Stimulated activated effector memory CD8-positive, alpha-beta T cell treated with anti-CD3 and anti-CD28 coated beads, Interleukin-12 subunit alpha, Interleukin-12 subunit beta, amount 100 ng/mL, for 72 hours (primary cell): ENCODE results near the gene CAMTA2.

Experiments used
- ATAC-seq: fragments of 150-1000 bp; cut with Tn5 transposase; 2 replicates; pipeline ENCODE4 v1.10.0; 2021
- DNase-seq, 2 donors: peaks; one replicate each; pipeline ENCODE4 v3.0.0; 2021 to 2022; ENCODE audit warnings: low spot score in 2 of 2
- H3K27ac Mint-ChIP-seq: one replicate; pipeline ENCODE4 v1.8.0; 2022; ENCODE audit warnings: mild to moderate bottlenecking, mixed read lengths
- H3K36me3 Mint-ChIP-seq: one replicate; pipeline ENCODE4 v1.8.0; 2022; ENCODE audit warnings: mild to moderate bottlenecking, mixed read lengths
- H3K4me1 Mint-ChIP-seq: one replicate; pipeline ENCODE4 v1.8.0; 2022; ENCODE audit warnings: mixed read lengths
- H3K4me3 Mint-ChIP-seq: one replicate; pipeline ENCODE4 v1.8.0; 2022; ENCODE audit warnings: mild to moderate bottlenecking, mixed read lengths
- H3K9me3 Mint-ChIP-seq: one replicate; pipeline ENCODE4 v1.8.0; 2022; ENCODE audit warnings: mixed read lengths

CAMTA2 gene

DNA sequence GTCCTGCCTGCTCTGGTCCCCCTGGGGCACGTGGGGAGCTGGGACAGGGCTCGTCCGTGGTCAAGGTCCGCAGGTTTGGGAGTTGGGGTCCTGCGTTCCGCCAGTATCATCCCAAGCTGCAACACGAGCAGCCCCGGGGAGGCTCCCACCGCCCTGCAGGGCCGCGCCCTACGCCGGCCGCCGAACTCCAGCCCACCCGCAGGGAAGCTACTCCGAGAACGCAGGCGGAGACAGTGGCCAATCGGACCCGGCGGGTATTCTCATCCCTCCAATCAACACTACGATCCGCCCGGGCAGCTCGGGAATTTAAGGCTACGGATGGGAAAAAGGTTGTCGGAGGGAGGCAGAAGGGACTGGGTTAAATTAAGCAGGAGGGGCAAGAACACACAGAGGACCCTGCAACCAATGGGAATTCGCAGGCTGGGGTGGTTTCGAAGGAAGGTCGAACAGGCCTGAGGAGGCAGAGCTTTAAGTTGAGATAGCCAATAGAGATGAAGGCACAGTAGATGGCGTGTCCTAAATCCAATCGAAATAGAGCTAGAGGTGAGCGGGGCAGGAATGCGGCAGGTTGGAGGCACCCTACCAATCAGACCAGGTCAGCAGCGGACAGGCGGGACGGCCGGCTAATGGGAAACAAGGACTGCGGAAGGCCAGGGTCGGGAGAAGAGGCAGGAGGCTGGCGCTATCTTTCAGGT, 20.5 kb downstream of the CAMTA2 start:
- DNase-seq (no peak), ATAC-seq (peak; percentile 81)
- Mint-ChIP-seq H3K36me3 (peaks cover 8% of the 10 kb centered on the region), H3K9me3 (no peaks in the 10 kb centered on the region), H3K27ac (no peak overlapping the region), H3K4me3 (no peak overlapping the region), H3K4me1 (peaks cover 16% of the 10 kb centered on the region)

GRCh38 chr17:4965311-4965986, 22.0 kb downstream of the CAMTA2 start:
- H3K27ac Mint-ChIP-seq, result no peak overlapping the region
- ATAC-seq (no peak), DNase-seq (no peak)

GRCh38 chr17:4960279-4960922, 27.1 kb downstream of the CAMTA2 start:
- DNase-seq, result no peak
- Mint-ChIP-seq H3K4me1 (peaks cover 11% of the 10 kb centered on the region), H3K36me3 (peaks cover 43% of the 10 kb centered on the region), H3K27ac (peak overlapping the region; percentile 16), H3K4me3 (no peak overlapping the region), H3K9me3 (no peaks in the 10 kb centered on the region)
- ATAC-seq, result no peak

More at GRCh38 chr17:4965311-4965986, 22.0 kb downstream of the CAMTA2 start:
- Mint-ChIP-seq H3K4me3 (no peak overlapping the region), H3K36me3 (peaks cover 22% of the 10 kb centered on the region), H3K9me3 (no peaks in the 10 kb centered on the region), H3K4me1 (peaks cover 19% of the 10 kb centered on the region)

DNA sequence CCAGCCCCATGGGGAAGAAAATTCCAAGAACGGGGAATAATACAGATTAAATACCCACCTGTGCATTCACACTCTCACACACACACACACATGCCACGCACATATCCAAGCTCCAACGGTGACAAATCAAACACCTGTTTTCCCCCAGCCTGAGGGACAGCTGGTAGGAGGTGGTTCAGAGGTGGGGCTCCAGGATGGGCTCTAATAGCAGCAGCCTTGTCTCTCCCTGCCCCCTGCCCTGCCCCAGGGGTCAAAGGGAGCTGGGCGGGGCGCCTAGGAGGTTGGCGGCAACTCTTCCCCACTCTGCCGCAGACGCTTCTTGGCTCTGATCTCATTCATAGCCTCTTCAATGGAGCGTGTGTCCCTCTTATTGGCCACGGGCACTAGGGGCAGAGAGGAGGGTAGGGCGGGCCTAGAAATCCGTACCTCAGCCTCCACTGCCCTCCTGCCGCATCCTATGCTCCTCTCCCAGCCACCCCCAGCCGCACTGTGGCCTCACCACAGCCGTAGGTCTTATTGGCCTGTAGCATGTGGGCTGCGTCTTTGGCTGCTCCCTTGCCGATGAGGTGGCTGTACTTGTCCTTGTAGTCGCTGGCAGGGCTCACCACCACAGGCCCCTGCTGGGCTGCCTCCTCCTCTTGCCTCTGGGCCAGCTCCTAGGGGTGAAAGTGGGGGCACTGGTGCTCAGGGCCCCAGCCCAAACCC, 28.1 kb downstream of the CAMTA2 start:
- Mint-ChIP-seq H3K4me1 (peaks cover 6% of the 10 kb centered on the region), H3K36me3 (peaks cover 43% of the 10 kb centered on the region), H3K4me3 (no peak overlapping the region), H3K27ac (peak overlapping the region; percentile 83), H3K9me3 (no peaks in the 10 kb centered on the region)
- ATAC-seq (peak; percentile 11), DNase-seq (no peak)

DNA sequence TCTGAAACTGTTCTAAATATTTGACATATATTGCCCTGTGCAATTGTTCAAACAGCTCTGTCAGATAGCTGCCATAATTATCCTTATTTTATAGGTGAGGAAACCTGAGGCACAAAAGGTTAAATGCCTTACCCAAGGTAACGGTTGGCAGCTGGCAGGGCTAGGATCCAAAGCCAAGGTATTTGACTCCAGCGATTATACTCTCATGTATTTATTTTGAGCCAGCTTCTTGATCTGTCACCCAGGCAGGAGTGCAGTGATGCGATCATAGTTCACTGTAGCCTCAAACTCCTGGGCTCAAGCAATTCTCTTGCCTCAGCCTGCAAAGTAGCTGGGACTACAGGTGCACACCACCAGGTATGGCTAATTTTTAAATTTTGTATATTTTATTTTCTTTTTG, 29.4 kb downstream of the CAMTA2 start:
- Mint-ChIP-seq H3K36me3 (peaks cover 37% of the 10 kb centered on the region), H3K27ac (no peak overlapping the region), H3K4me3 (no peak overlapping the region), H3K9me3 (no peaks in the 10 kb centered on the region), H3K4me1 (peaks cover 6% of the 10 kb centered on the region)
- ATAC-seq, result no peak
- DNase-seq, result no peak

- no peak for DNase-seq
- H3K4me3 Mint-ChIP-seq, result no peak overlapping the region
Observed at GRCh38 chr17:4956493-4957061, 30.9 kb downstream of the CAMTA2 start.

DNA sequence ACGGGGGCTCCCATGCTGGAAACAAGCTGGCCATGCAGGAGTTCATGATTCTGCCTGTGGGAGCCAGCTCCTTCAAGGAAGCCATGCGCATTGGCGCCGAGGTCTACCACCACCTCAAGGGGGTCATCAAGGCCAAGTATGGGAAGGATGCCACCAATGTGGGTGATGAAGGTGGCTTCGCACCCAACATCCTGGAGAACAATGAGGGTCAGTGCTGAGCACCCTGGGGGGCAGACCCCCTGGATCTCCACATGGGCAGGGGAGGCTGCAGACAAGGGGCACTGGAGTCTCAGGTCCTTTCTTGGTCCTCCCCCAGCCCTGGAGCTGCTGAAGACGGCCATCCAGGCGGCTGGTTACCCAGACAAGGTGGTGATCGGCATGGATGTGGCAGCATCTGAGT, 32.4 kb downstream of the CAMTA2 start:
- peaks cover 25% of the 10 kb centered on the region for H3K36me3 Mint-ChIP-seq
- no peak overlapping the region for H3K27ac Mint-ChIP-seq
- no peaks in the 10 kb centered on the region for H3K9me3 Mint-ChIP-seq
- peaks cover 19% of the 10 kb centered on the region for H3K4me1 Mint-ChIP-seq
- DNase-seq, result no peak
- ATAC-seq, result no peak
- H3K4me3 Mint-ChIP-seq, result no peak overlapping the region

More at GRCh38 chr17:4956493-4957061, 30.9 kb downstream of the CAMTA2 start:
- peaks cover 10% of the 10 kb centered on the region for H3K4me1 Mint-ChIP-seq
- peak overlapping the region; percentile 45 for H3K27ac Mint-ChIP-seq
- H3K9me3 Mint-ChIP-seq, result no peaks in the 10 kb centered on the region
- ATAC-seq, result peak; percentile 31
- peaks cover 32% of the 10 kb centered on the region for H3K36me3 Mint-ChIP-seq

DNA sequence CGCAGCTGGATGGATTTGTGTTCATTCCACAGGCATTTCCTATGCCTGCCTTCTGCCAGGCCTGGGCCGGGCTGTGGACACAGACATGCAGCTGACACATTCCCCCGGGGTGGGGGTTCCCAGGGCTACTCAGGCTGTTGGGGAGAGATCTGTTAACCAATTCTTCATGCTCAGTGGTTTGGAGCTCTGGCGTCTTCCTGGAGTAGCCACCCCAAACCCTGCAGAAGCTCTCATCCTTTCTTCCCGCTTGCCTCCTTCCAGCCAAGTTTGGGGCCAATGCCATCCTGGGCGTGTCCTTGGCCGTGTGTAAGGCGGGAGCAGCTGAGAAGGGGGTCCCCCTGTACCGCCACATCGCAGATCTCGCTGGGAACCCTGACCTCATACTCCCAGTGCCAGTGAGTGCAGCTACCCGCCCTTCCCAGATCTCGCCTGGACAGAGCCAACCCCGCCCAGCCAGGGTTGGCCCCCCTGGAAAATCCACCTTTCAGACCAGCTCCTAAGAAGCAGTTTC, 34.0 kb downstream of the CAMTA2 start:
- H3K27ac Mint-ChIP-seq, result no peak overlapping the region
- ATAC-seq (no peak), DNase-seq (no peak)
- H3K4me3 Mint-ChIP-seq, result no peak overlapping the region
- H3K4me1 Mint-ChIP-seq, result peaks cover 22% of the 10 kb centered on the region
- H3K9me3 Mint-ChIP-seq, result no peaks in the 10 kb centered on the region
- H3K36me3 Mint-ChIP-seq, result peaks cover 20% of the 10 kb centered on the region

- DNase-seq, result no peak
- ATAC-seq, result no peak
- peaks cover 31% of the 10 kb centered on the region for H3K4me1 Mint-ChIP-seq
- no peaks in the 10 kb centered on the region for H3K9me3 Mint-ChIP-seq
- H3K4me3 Mint-ChIP-seq, result peak overlapping the region; percentile 93
- peaks cover 34% of the 10 kb centered on the region for H3K36me3 Mint-ChIP-seq
- H3K27ac Mint-ChIP-seq, result peak overlapping the region; percentile 99
Observed at GRCh38 chr17:4951486-4951885, 36.0 kb downstream of the CAMTA2 start.

DNA sequence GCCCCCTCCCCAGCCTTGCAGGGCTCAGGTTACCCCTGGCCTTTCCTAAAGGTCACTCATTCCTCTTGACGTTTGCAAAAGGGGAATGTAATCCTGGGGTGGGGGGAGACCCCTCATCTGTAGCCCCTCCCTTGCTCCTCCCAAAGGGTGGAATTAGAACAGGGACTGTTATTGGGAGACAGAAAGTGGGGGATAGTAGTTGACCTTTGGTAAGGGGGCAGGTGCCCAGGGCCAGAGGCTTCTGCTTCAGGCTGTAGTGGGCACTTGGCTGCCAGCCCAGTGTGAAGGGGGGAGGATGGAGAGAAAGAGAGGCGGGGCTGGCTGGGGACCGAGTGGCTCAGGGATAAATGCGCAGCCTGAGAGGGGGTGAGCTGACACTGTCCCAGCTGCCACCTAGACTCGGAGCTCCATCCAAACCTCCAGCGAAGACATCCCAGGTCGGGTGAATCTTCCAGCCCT, 36.7 kb downstream of the CAMTA2 start, which contains the start of gene ENO3:
Gene ENO3 (plus strand): TSS at position 374 of the 459 bp plus-strand sequence. CDS start 711 bp downstream, outside the sequence.
- peak within 1 kb of the TSS; percentile 93 for H3K4me3 Mint-ChIP-seq
- H3K9me3 Mint-ChIP-seq, result no peaks in the 10 kb centered on the region
- ATAC-seq, result no peak
- peaks cover 41% of the 10 kb centered on the region for H3K36me3 Mint-ChIP-seq
- DNase-seq, result no peak
- H3K27ac Mint-ChIP-seq, result peak within 1 kb of the TSS; percentile 99
- peaks cover 37% of the 10 kb centered on the region for H3K4me1 Mint-ChIP-seq

DNA sequence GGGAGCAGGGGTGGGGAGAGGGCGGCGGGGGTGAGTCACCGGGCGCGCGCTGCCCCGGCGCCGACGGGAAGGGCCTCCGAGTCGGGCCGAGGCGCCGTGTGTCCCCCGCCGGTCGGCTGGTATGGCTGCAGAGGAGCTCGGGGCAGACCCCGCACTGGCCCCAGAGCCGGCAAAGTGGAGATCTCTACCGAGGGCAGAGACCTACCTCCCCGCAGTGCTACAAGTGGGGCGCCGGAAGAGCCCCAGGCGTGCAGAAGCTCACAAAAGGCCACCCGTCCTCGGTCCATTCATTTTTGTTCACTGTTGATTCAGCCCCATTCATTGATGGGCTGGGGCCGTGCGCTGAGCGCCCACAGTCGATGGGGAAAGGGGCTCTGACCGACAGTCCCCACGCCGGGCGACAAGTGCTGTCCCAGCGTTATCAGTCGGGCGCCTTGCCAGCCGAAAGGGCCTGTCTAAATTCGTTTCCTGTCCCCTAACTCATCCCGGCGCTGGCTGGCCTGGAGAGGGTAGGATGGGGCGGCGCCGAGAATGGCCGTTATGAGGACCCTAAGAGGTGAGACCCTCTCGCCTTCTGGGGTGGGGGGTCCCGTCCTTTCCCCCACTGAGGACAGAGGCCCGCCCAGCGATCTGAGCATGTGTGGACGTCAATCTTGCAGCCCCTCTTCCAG, 37.3 kb downstream of the CAMTA2 start:
- no peaks in the 10 kb centered on the region for H3K9me3 Mint-ChIP-seq
- peaks cover 46% of the 10 kb centered on the region for H3K36me3 Mint-ChIP-seq
- H3K4me1 Mint-ChIP-seq, result peaks cover 42% of the 10 kb centered on the region
- peak overlapping the region; percentile 93 for H3K4me3 Mint-ChIP-seq
- peak; percentile 23 for ATAC-seq
- H3K27ac Mint-ChIP-seq, result peak overlapping the region; percentile 99
- DNase-seq, result no peak

DNA sequence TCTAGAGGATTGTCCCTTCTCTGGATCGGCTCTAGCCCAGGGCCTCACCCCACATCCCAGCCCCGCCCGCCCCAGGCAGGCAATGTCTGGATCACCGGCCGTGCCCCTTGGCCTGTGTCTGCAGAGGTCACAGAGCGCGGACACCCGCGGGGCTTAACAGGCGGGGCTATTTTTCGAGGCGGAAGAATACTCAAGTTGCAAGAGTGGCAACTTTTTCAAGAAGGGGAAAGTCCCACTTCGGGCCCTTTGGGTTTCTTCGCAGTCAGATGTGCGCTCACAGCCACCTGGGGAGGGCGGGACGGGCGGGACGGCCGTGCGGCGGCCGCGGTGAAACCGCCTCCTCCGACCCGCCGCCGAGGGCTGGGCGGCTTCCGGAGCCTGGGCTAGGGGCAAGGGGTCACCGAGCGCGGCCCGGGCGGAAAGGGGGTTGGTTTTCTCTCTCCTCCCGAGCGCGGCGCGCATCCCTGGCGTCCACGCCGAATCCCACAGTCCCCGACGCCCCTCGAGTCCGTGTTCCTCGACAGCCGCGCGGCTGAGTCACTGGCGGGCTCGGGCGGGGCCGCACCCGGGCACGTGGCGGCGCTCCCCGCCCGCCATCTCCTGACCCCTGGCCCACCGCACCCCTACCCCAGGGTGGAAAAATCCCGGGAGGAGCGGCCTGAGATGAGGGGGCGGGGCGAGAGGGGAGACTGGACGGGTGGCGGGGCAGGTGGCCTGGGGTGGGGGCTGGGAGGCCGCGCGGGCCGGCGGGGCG, 38.0 kb downstream of the CAMTA2 start:
- peak overlapping the region; percentile 93 for H3K4me3 Mint-ChIP-seq
- H3K36me3 Mint-ChIP-seq, result peaks cover 54% of the 10 kb centered on the region
- H3K27ac Mint-ChIP-seq, result peak overlapping the region; percentile 99
- peaks cover 50% of the 10 kb centered on the region for H3K4me1 Mint-ChIP-seq
- DNase-seq (peak; percentile 67 to 91), ATAC-seq (peak; percentile 57)
- no peaks in the 10 kb centered on the region for H3K9me3 Mint-ChIP-seq

DNA sequence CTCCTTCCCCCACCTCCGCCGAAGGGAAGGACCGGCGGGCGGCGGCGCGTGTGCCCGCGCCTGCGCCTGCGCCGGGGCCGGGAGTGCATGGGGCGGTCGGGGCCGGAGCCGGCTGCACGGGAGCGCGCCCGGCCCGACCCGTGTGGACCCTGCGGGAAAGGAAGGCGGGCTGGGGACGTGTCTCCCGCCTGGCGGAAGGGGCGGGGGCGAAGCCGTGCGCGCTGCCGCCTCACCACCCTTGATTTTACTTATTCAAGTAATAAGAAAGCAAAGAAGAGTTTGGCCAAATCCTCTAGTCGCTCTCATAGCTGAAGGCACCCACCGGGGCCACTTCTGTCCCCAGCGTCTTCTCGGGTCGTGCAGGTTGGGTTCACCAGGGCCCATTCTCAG, 38.5 kb downstream of the CAMTA2 start:
- Mint-ChIP-seq H3K4me3 (peak overlapping the region; percentile 93), H3K27ac (peak overlapping the region; percentile 99), H3K9me3 (no peaks in the 10 kb centered on the region), H3K4me1 (peaks cover 55% of the 10 kb centered on the region), H3K36me3 (peaks cover 59% of the 10 kb centered on the region)
- DNase-seq (peak; percentile 59 to 92), ATAC-seq (peak; percentile 60)
